ENCODE results near the gene AUTS2. TPM values are rescaled to one million over a fixed set of nuclear protein-coding genes. Genes with fewer than 3 reads are reported as not detected.

AUTS2 gene
- total RNA-seq, 1 experiment from 2014 or later = not detected

DNA sequence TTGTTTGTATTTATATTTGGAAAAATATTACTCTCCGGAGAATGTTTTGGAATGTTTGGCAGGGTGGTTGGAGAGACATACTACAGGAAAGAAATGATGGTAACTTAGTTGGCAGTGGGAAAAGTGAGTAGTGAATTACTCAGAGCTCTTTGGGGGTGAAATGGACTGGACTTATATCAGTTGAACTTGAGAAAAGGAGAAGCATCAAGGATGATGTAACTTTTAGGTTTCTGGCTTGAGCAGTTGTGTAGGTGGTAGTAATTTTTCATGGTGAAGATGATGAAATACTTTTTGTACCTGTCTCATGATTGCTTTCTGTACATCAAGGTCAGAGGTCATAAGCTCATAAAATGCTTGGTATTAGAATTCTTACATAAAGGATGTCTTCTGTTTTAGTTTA, 617.2 kb downstream of the AUTS2 start:
- DNase-seq = no peak
- CTCF ChIA-PET = no interaction called here

DNA sequence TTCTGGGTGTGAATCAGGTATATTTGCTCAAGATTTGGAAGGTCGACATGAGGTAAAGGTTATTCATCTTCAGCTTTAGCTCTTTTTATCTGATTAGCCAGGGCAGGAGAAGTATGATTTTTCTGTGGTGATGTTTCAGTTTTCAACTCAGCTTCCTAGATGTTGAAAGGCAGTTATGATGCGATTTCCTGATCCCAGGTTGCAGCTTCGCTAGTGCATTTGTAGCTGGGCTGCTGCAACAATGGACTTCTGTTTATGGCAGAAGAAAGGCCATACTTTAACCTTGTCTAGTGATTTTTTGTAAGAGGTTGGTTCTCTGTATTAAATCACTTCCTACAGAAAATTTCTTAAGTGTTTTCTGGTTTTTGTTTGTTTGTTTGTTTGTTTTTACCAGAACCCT, 619.3 kb downstream of the AUTS2 start:
- Mint-ChIP-seq H3K9me3 (ENCODE audit: low read depth, unreplicated experiment) (peaks cover 4% of the 10 kb centered on the region), H3K4me1 (ENCODE audit: low read depth, unreplicated experiment) (no peaks in the 10 kb centered on the region), H3K27me3 (ENCODE audit: unreplicated experiment) (no peaks in the 10 kb centered on the region), H3K36me3 (ENCODE audit: insufficient read depth, unreplicated experiment) (no peaks in the 10 kb centered on the region), H3K27ac (ENCODE audit: unreplicated experiment) (no peak overlapping the region), H3K4me3 (ENCODE audit: low read depth, unreplicated experiment) (no peak overlapping the region)
- TF ChIP-seq, protein P1, sequence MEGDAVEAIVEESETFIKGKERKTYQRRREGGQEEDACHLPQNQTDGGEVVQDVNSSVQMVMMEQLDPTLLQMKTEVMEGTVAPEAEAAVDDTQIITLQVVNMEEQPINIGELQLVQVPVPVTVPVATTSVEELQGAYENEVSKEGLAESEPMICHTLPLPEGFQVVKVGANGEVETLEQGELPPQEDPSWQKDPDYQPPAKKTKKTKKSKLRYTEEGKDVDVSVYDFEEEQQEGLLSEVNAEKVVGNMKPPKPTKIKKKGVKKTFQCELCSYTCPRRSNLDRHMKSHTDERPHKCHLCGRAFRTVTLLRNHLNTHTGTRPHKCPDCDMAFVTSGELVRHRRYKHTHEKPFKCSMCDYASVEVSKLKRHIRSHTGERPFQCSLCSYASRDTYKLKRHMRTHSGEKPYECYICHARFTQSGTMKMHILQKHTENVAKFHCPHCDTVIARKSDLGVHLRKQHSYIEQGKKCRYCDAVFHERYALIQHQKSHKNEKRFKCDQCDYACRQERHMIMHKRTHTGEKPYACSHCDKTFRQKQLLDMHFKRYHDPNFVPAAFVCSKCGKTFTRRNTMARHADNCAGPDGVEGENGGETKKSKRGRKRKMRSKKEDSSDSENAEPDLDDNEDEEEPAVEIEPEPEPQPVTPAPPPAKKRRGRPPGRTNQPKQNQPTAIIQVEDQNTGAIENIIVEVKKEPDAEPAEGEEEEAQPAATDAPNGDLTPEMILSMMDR (IDR thresholded peaks at IDR 0.05; ENCODE audit: unreplicated experiment) = no peak
- intact Hi-C loops (cut with micrococcal nuclease; ENCODE audit: unreplicated experiment) = no loop called here
- CTCF ChIA-PET = no interaction called here
- no TSS peak for BruUV-seq (replicated peaks)
- no peak for DNase-seq

More for the DNA sequence above, 617.2 kb downstream of the AUTS2 start:
- Mint-ChIP-seq H3K27me3 (ENCODE audit: unreplicated experiment) (no peaks in the 10 kb centered on the region), H3K36me3 (ENCODE audit: insufficient read depth, unreplicated experiment) (no peaks in the 10 kb centered on the region), H3K27ac (ENCODE audit: unreplicated experiment) (no peak overlapping the region), H3K4me3 (ENCODE audit: low read depth, unreplicated experiment) (no peak overlapping the region), H3K9me3 (ENCODE audit: low read depth, unreplicated experiment) (peaks cover 4% of the 10 kb centered on the region), H3K4me1 (ENCODE audit: low read depth, unreplicated experiment) (no peaks in the 10 kb centered on the region)
- TF ChIP-seq, protein P1 (IDR thresholded peaks at IDR 0.05; ENCODE audit: unreplicated experiment) = no peak
- intact Hi-C loops (cut with micrococcal nuclease; ENCODE audit: unreplicated experiment) = no loop called here
- no TSS peak for BruUV-seq (replicated peaks)

DNA sequence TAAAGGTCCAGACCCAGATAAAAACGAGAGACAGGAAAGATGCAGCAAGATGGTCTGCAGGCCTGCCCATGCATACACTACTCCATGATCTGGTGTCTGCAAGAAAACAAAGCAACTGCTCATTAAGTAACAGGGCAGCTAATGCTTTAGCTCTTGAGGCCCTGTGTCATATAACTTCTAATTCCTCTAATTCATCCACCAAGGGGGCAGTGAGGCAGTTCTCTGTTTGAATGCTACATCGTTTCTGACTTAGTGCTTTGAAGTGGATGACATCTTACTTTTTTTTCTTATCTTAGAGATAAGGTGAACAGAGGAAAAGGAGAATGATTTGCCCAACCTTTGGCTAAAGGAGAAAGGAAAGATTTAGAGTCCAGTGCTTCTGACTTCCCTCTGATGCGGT, 619.7 kb downstream of the AUTS2 start:
- TF ChIP-seq, protein P1 (IDR thresholded peaks at IDR 0.05; ENCODE audit: unreplicated experiment) = no peak
- no peaks in the 10 kb centered on the region for H3K4me1 Mint-ChIP-seq (ENCODE audit: low read depth, unreplicated experiment)
- no peak for DNase-seq
- H3K27ac Mint-ChIP-seq (ENCODE audit: unreplicated experiment) = no peak overlapping the region
- intact Hi-C loops (cut with micrococcal nuclease; ENCODE audit: unreplicated experiment) = no loop called here
- no TSS peak for BruUV-seq (replicated peaks)
- no peak overlapping the region for H3K4me3 Mint-ChIP-seq (ENCODE audit: low read depth, unreplicated experiment)
- no peaks in the 10 kb centered on the region for H3K36me3 Mint-ChIP-seq (ENCODE audit: insufficient read depth, unreplicated experiment)
- CTCF ChIA-PET = no interaction called here
- no peaks in the 10 kb centered on the region for H3K27me3 Mint-ChIP-seq (ENCODE audit: unreplicated experiment)
- H3K9me3 Mint-ChIP-seq (ENCODE audit: low read depth, unreplicated experiment) = peaks cover 4% of the 10 kb centered on the region

DNA sequence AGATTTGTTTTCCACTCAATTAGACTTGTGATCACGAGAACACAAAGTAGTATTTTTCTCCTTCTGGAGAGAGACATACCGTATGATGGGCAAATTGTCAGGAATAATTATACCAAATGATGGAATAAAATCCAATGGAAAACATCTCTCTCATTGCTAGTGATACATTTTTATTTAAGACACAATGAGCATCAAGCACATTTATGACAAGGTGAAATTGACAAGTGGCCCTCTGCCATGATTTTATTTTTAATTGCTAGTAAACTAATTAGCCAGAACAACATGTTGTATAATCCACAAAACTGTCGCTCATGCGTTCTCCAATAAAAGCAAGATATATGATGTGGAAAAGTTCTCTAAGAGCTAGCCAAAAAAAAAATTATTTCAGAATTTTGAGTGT, 620.8 kb downstream of the AUTS2 start:
- H3K36me3 Mint-ChIP-seq (ENCODE audit: insufficient read depth, unreplicated experiment) = no peaks in the 10 kb centered on the region
- no peak overlapping the region for H3K4me3 Mint-ChIP-seq (ENCODE audit: low read depth, unreplicated experiment)
- no peaks in the 10 kb centered on the region for H3K4me1 Mint-ChIP-seq (ENCODE audit: low read depth, unreplicated experiment)
- intact Hi-C loops (cut with micrococcal nuclease; ENCODE audit: unreplicated experiment) = no loop called here
- H3K9me3 Mint-ChIP-seq (ENCODE audit: low read depth, unreplicated experiment) = peaks cover 4% of the 10 kb centered on the region
- CTCF ChIA-PET = no interaction called here
- no TSS peak for BruUV-seq (replicated peaks)
- no peak overlapping the region for H3K27ac Mint-ChIP-seq (ENCODE audit: unreplicated experiment)
- no peaks in the 10 kb centered on the region for H3K27me3 Mint-ChIP-seq (ENCODE audit: unreplicated experiment)
- TF ChIP-seq, protein P1 (IDR thresholded peaks at IDR 0.05; ENCODE audit: unreplicated experiment) = no peak
- no peak for DNase-seq
